K562 (cell line): ENCODE results near the gene TEX51. TPM values are rescaled to one million over a fixed set of nuclear protein-coding genes. Genes with fewer than 3 reads are reported as not detected.

Experiments used
- ATAC-seq: fragments of 200-7000 bp; cut with Tn5 transposase; 3 replicates; pipeline ENCODE4 v1.9.1; 2020; ENCODE audit warnings: moderate library complexity
- BruUV-seq: library from RNA; stranded (reverse); fragments of 400-500 nt; replicated peaks from 2 replicates; lab custom pipeline; 2021; lab: Mats Ljungman, UMichigan
- CTCF ChIA-PET: fragments of 300-600 bp; formaldehyde crosslinking; extraction: SDS; loops from one replicate; lab custom pipeline; 2021; ENCODE audit warnings: low intra/inter-chr PET ratio; lab: Yijun Ruan, JAX
- POLR2A ChIA-PET: fragments of 300-600, 350-650 bp; sonication (Branson Sonifier 250); formaldehyde crosslinking; extraction: SDS; loops from one replicate; lab custom pipeline; 2021; ENCODE audit warnings: antibody characterized with exemption, inconsistent platforms; lab: Yijun Ruan, JAX
- DNase-seq, 4 experiments: peaks; one replicate each; pipeline versions ENCODE4 v3.0.0 to v3.0.0-alpha.2; 2011 to 2018; ENCODE audit warnings: low spot score in 3 of 4, mixed read lengths in 3 of 4; ENCODE audit errors: extremely low read depth in 1 of 4
- FAIRE-seq: peaks from 2 replicates; lab custom pipeline; 2011; peaks lifted over from hg19 to GRCh38; lab: Jason Lieb, UNC
- H2AFZ ChIP-seq: 2 replicates; pipeline ENCODE4 v1.6.0; 2011; ENCODE audit warnings: low read depth, low read length, control low read depth, inconsistent platforms
- H3K27ac ChIP-seq: fragments of 200-600 bp; 3 replicates; pipeline ENCODE4 v1.8.0; 2011; ENCODE audit warnings: low read depth, mild to moderate bottlenecking, control low read depth, inconsistent platforms, low read length, moderate library complexity, mixed read lengths; ENCODE audit errors: extremely low read depth
- H3K27me3 ChIP-seq, 2 experiments: fragments of 300-600 bp in 1 of 2; 2 replicates in 1 of 2; 3 replicates in 1 of 2; pipeline versions ENCODE4 v1.6.0 to v1.8.0; 2011; ENCODE audit warnings: inconsistent platforms in 2 of 2, low read length in 2 of 2, mild to moderate bottlenecking in 1 of 2, mixed read lengths in 1 of 2, moderate library complexity in 1 of 2; ENCODE audit not compliant: control insufficient read depth in 2 of 2, insufficient read depth in 2 of 2
- H3K36me3 ChIP-seq: fragments of 300-600 bp; 3 replicates; pipeline ENCODE4 v1.8.0; 2011; ENCODE audit warnings: mild to moderate bottlenecking, low read length, inconsistent platforms; ENCODE audit not compliant: control insufficient read depth, insufficient read depth
- H3K4me1 ChIP-seq, 2 experiments: fragments of 200-600 bp in 1 of 2; replicated peaks in 1 of 2; 2 replicates in 1 of 2; 3 replicates in 1 of 2; pipeline versions ENCODE4 v1.5.1 to v1.8.0; 2011; ENCODE audit warnings: inconsistent platforms in 2 of 2, low read length in 2 of 2, mild to moderate bottlenecking in 1 of 2, mixed read lengths in 1 of 2, moderate library complexity in 1 of 2; ENCODE audit not compliant: control insufficient read depth in 2 of 2, insufficient read depth in 2 of 2
- H3K4me2 ChIP-seq: 2 replicates; pipeline ENCODE4 v1.6.1; 2011; ENCODE audit warnings: low read length, control low read depth, inconsistent platforms, mixed read lengths; ENCODE audit not compliant: insufficient read depth
- H3K4me3 ChIP-seq: fragments of 200-600 bp; sonication (generic), shearing (Covaris generic); 2 replicates; pipeline ENCODE4 v1.5.1; 2016; ENCODE audit warnings: control low read depth, inconsistent platforms
- H3K79me2 ChIP-seq: fragments of 200-600 bp; 3 replicates; pipeline ENCODE4 v1.8.0; 2011; ENCODE audit warnings: low read length, inconsistent platforms; ENCODE audit not compliant: control insufficient read depth, insufficient read depth
- H3K9ac ChIP-seq, 2 experiments: 2 replicates each; pipeline versions ENCODE4 v1.6.0 to v1.6.1; 2011; ENCODE audit warnings: low read depth in 2 of 2, low read length in 2 of 2, control low read depth in 1 of 2, inconsistent platforms in 1 of 2, mild to moderate bottlenecking in 1 of 2, mixed read lengths in 1 of 2; ENCODE audit not compliant: insufficient read depth in 1 of 2
- H3K9me1 ChIP-seq: one replicate; pipeline ENCODE4 v1.6.0; 2011; ENCODE audit warnings: inconsistent platforms, mild to moderate bottlenecking, low read length, moderate library complexity; ENCODE audit not compliant: control insufficient read depth, insufficient read depth
- H3K9me3 ChIP-seq: replicated peaks from 2 replicates; pipeline ENCODE4 v1.5.1; 2011; ENCODE audit warnings: low read depth, low read length, inconsistent platforms; ENCODE audit not compliant: control insufficient read depth, insufficient read depth
- H4K20me1 ChIP-seq: replicated peaks from 2 replicates; pipeline ENCODE4 v1.6.1; 2011; ENCODE audit warnings: low read length, inconsistent platforms, mixed read lengths; ENCODE audit not compliant: control insufficient read depth, insufficient read depth
- GATAD2B ChIP-seq: fragments of 450-650 bp; IDR thresholded peaks from 2 replicates; pipeline ENCODE4 v1.6.1; 2017; ENCODE audit warnings: mild to moderate bottlenecking, borderline replicate concordance
- HDAC2 ChIP-seq: fragments of 450-650 bp; IDR thresholded peaks from 2 replicates; pipeline ENCODE4 v1.6.1; 2016; ENCODE audit warnings: mild to moderate bottlenecking
- HNRNPUL1 ChIP-seq: fragments of 200-400 bp; formaldehyde crosslinking; IDR thresholded peaks from 2 replicates; pipeline ENCODE4 v1.6.1; 2017; ENCODE audit warnings: low read length
- MIER1 ChIP-seq: fragments of 450-650 bp; IDR thresholded peaks from 2 replicates; pipeline ENCODE4 v1.6.1; 2016; ENCODE audit warnings: antibody characterized with exemption, mild to moderate bottlenecking, low read depth
- NBN ChIP-seq: fragments of 450-650 bp; IDR thresholded peaks from 2 replicates; pipeline ENCODE4 v1.6.1; 2016; ENCODE audit warnings: low read depth, mild to moderate bottlenecking
- THRAP3 ChIP-seq: fragments of 450-650 bp; IDR thresholded peaks from 2 replicates; pipeline ENCODE4 v1.6.1; 2016; ENCODE audit warnings: mild to moderate bottlenecking, inconsistent platforms, borderline replicate concordance
- ZNF263 ChIP-seq: sonication (generic); formaldehyde crosslinking; IDR thresholded peaks from 2 replicates; pipeline ENCODE4 v1.8.0; 2022; ENCODE audit warnings: mild to moderate bottlenecking, missing genetic modification reagents, borderline replicate concordance
- WGBS: fragments of 100-300 bp; shearing (Covaris generic); methylation state at CpG from one replicate; pipeline ENCODE4 v1.1.6; 2016; ENCODE audit warnings: low coverage, mixed read lengths; ENCODE audit not compliant: insufficient coverage; ENCODE audit errors: missing lambda C conversion rate; 5-methylcytosine and 5-hydroxymethylcytosine counted together
- in situ Hi-C: fragments of 300-500 bp; cut with MboI; formaldehyde crosslinking; loops from 4 replicates; pipeline ENCODE4 v1.15.0; 2018; ENCODE audit warnings: inconsistent platforms, mixed read lengths
- intact Hi-C: fragments of 100-400 bp; cut with micrococcal nuclease; formaldehyde crosslinking; loops from 2 replicates; pipeline ENCODE4 v1.14.2; 2022
- polyA plus RNA-seq, 8 experiments: library from polyadenylated mRNA; depleted of rRNA in 4 of 8; stranded (reverse) in 5 of 8; unstranded in 3 of 8; fragments of >200 nt; fragmentation: Nextera tagmentation in 2 of 8; fragmentation: Illumina TruSeq in 1 of 8; extraction: Ambion mirVana in 2 of 8; extraction: Trizol in 1 of 8; gene quantifications; 2 replicates each; pipeline versions ENCODE4 v1.2.1 to v1.2.3, GENCODE V29; 2011 to 2014; ENCODE audit warnings: inconsistent platforms in 1 of 8, missing spikeins in 1 of 8
- total RNA-seq, 7 experiments: library from RNA; depleted of rRNA in 6 of 7; stranded (reverse); fragments of >200 nt in 6 of 7; fragmentation: Illumina TruSeq in 2 of 7; extraction: Trizol in 2 of 7; gene quantifications; 2 replicates each; pipeline versions ENCODE4 v1.2.1 to v1.2.3, GENCODE V29; 2011 to 2021; ENCODE audit warnings: low replicate concordance in 1 of 7
- TF ChIP-seq, protein P1 (sequence below): fragments of 450-650 bp; IDR thresholded peaks from 2 replicates; pipeline ENCODE4 v1.7.0; 2016; ENCODE audit warnings: borderline replicate concordance
- TF ChIP-seq, protein P2 (sequence below): fragments of 450-650 bp; conservative IDR thresholded peaks from 2 replicates; pipeline ENCODE4 v1.6.1; 2016; ENCODE audit warnings: missing genetic modification characterization, low read depth, mild to moderate bottlenecking, missing compliant biosample characterization, moderate library complexity
- TF ChIP-seq, protein P3 (sequence below): fragments of 450-650 bp; IDR thresholded peaks from 2 replicates; pipeline ENCODE4 v1.6.1; 2016
- TF ChIP-seq, protein P4 (sequence below): fragments of 250-450 bp; sonication (Bioruptor Pico); IDR thresholded peaks from 2 replicates; pipeline ENCODE4 v1.8.0; 2022; ENCODE audit warnings: moderate library complexity, mild to moderate bottlenecking, inconsistent platforms

The TEX51 gene
- total and polyA plus RNA-seq, 9 of the 15 experiments (the other 6 are each of a cell fraction or from before 2014, with no cell fraction given), result not detected

DNA sequence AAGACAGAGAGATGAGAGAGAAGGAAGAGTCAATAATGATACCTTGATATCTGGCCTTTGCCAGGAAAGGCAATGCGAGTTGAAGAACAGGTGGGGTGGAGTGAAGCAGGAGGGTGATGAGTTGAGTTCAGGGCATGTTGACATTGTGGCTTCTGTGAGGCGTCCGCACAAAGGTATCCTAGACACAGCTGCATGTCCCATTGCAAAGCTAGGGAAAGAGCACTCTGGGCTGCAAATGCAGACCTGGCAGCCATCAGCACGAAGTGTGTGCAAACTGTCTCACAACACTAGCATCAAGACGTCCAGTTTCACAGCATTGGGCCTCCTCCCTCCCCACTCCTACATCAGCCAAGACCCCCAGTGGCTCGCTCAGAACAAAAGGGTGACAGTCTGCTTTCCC, 36.1 kb downstream of the TEX51 start:
- no peak for DNase-seq
- Histone ChIP-seq H4K20me1 (no peaks in the 10 kb centered on the region), H3K4me1 (no peaks in the 10 kb centered on the region), H3K4me2 (no peak overlapping the region), H3K9ac (no peak overlapping the region), H3K4me3 (no peak overlapping the region), H2AFZ (no peak overlapping the region), H3K79me2 (no peaks in the 10 kb centered on the region), H3K27ac (no peak overlapping the region), H3K27me3 (peaks cover 2 to 14% of the 10 kb centered on the region in 2 experiments; a peak in 2 of 5 replicates), H3K9me3 (no peaks in the 10 kb centered on the region), H3K9me1 (no peaks in the 10 kb centered on the region), H3K36me3 (no peaks in the 10 kb centered on the region)
- BruUV-seq, result no TSS peak
- in situ Hi-C loops, result no loop called here
- ChIA-PET POLR2A (no interaction called here), CTCF (no interaction called here)
- FAIRE-seq, result no peak
- WGBS, result 1% methylated on average over 6 of the region's 6 CpGs
- intact Hi-C loops, result no loop called here
- no peak for ATAC-seq
- TF ChIP-seq, protein P1, sequence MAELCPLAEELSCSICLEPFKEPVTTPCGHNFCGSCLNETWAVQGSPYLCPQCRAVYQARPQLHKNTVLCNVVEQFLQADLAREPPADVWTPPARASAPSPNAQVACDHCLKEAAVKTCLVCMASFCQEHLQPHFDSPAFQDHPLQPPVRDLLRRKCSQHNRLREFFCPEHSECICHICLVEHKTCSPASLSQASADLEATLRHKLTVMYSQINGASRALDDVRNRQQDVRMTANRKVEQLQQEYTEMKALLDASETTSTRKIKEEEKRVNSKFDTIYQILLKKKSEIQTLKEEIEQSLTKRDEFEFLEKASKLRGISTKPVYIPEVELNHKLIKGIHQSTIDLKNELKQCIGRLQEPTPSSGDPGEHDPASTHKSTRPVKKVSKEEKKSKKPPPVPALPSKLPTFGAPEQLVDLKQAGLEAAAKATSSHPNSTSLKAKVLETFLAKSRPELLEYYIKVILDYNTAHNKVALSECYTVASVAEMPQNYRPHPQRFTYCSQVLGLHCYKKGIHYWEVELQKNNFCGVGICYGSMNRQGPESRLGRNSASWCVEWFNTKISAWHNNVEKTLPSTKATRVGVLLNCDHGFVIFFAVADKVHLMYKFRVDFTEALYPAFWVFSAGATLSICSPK, result no peak
- TF ChIP-seq NBN (no peak), HNRNPUL1 (no peak), GATAD2B (no peak), THRAP3 (no peak), HDAC2 (no peak), ZNF263 (CRISPR knock-in tag) (no peak), MIER1 (no peak)
- TF ChIP-seq, protein P2, sequence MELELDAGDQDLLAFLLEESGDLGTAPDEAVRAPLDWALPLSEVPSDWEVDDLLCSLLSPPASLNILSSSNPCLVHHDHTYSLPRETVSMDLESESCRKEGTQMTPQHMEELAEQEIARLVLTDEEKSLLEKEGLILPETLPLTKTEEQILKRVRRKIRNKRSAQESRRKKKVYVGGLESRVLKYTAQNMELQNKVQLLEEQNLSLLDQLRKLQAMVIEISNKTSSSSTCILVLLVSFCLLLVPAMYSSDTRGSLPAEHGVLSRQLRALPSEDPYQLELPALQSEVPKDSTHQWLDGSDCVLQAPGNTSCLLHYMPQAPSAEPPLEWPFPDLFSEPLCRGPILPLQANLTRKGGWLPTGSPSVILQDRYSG, result no peak
- TF ChIP-seq, protein P3, sequence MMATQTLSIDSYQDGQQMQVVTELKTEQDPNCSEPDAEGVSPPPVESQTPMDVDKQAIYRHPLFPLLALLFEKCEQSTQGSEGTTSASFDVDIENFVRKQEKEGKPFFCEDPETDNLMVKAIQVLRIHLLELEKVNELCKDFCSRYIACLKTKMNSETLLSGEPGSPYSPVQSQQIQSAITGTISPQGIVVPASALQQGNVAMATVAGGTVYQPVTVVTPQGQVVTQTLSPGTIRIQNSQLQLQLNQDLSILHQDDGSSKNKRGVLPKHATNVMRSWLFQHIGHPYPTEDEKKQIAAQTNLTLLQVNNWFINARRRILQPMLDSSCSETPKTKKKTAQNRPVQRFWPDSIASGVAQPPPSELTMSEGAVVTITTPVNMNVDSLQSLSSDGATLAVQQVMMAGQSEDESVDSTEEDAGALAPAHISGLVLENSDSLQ, result no peak
- TF ChIP-seq, protein P4, sequence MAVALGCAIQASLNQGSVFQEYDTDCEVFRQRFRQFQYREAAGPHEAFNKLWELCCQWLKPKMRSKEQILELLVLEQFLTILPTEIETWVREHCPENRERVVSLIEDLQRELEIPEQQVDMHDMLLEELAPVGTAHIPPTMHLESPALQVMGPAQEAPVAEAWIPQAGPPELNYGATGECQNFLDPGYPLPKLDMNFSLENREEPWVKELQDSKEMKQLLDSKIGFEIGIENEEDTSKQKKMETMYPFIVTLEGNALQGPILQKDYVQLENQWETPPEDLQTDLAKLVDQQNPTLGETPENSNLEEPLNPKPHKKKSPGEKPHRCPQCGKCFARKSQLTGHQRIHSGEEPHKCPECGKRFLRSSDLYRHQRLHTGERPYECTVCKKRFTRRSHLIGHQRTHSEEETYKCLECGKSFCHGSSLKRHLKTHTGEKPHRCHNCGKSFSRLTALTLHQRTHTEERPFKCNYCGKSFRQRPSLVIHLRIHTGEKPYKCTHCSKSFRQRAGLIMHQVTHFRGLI (CRISPR knock-in tag), result no peak
